Sciatic nerve (tissue), 2 donors: Measurements from ENCODE around the gene RHBDD2. TPM values are rescaled to one million over a fixed set of nuclear protein-coding genes. Genes with fewer than 3 reads are reported as not detected.
"Not testable (repeated sequence)": the region's sequence is repeated elsewhere in the genome, so short reads cannot be mapped to it uniquely, and the experiment has no call there.

Source experiments
- ATAC-seq: fragments of 200-7000 bp; cut with Tn5 transposase; one replicate; pipeline ENCODE4 v1.9.1; 2020; ENCODE audit warnings: mild to moderate bottlenecking, moderate library complexity
- DNase-seq: peaks from one replicate; pipeline ENCODE4 v3.0.0-alpha.2; 2020; ENCODE audit warnings: low spot score
- intact Hi-C: fragments of 100-400 bp; cut with DNase I; formaldehyde crosslinking; loops from one replicate; pipeline ENCODE4 v1.14.2; 2022
- total RNA-seq: library from RNA; stranded (reverse); fragmentation: NEBNext Ultra II Directional; extraction: Animal tissue kit (Norgen Biotek cat#: 25700); gene quantifications from one replicate; pipeline ENCODE4 v1.2.1, GENCODE V29; 2021
- donor health status: DM: no; HTN: no; CAD: no.
- donor health status: DM: no; HTN: no; CAD: no.

The RHBDD2 gene
- total RNA-seq, 1 donor from 2014 or later, result 72.8 TPM

DNA sequence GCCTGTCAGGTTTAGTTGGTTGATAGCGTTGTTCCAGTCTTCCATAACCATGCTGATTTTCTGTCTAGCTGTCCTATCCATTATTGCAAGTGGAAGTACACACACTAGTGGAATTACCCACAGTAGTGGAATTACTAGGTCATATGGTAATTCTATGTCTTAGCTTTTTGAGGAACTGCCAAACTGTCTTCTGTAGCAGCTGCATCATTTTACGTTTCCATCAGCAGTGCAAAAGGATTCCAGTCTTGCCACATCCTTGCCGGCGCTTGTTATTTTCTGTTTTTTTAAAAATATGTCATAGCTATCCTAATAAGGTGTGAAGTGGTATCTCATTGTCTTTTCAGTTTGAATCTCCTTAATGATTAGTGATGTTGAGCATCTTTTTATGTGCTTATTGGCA is 17.2 kb upstream of the RHBDD2 start:
- no peak for DNase-seq
- intact Hi-C loops, result no loop called here
- ATAC-seq, result peak; percentile 35

DNA sequence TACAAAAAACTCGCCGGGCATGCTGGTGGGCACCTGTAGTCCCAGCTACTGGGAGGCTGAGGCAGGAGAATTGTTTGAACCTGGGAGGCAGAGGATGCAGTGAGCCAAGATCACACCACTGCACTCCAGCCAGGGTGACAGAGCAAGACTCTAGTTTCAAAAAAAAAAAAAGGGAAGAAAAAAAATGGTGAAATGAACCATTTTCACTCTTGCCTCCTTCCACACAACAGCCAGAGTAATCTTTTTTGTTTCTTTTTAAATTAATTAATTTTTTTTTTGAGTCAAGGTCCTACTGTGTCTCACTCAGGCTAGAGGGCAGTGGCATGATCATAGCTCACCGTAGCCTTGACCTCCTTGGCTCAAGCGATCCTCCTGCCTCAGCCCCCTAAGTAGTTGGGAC is 14.6 kb upstream of the RHBDD2 start:
- DNase-seq, ATAC-seq, intact Hi-C loops: not testable (repeated sequence)

DNA sequence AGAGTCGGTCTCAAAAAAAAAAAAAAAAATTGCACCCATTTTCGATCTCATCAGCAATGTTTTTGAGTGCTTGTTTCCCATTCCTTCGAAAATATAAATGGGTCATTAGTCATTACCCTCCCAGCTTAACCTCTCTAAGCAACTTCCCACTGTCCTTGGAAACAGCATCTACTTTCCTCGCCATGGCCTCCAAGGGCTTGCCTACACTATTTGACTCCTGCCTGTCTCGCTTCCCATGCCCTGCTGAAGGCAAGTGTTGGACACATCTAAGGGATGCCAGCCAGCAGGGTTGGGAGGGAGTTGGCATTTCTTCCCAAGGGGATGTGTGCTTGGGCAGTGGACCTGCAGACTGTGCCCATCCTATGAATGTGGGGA is 12.7 kb upstream of the RHBDD2 start:
- ATAC-seq (peak; percentile 25), DNase-seq (no peak)
- intact Hi-C loops, result loop anchor here (5.0 kb wide), 1 partner anchor 156 kb away; no protein-coding TSS in a partner anchor

DNA sequence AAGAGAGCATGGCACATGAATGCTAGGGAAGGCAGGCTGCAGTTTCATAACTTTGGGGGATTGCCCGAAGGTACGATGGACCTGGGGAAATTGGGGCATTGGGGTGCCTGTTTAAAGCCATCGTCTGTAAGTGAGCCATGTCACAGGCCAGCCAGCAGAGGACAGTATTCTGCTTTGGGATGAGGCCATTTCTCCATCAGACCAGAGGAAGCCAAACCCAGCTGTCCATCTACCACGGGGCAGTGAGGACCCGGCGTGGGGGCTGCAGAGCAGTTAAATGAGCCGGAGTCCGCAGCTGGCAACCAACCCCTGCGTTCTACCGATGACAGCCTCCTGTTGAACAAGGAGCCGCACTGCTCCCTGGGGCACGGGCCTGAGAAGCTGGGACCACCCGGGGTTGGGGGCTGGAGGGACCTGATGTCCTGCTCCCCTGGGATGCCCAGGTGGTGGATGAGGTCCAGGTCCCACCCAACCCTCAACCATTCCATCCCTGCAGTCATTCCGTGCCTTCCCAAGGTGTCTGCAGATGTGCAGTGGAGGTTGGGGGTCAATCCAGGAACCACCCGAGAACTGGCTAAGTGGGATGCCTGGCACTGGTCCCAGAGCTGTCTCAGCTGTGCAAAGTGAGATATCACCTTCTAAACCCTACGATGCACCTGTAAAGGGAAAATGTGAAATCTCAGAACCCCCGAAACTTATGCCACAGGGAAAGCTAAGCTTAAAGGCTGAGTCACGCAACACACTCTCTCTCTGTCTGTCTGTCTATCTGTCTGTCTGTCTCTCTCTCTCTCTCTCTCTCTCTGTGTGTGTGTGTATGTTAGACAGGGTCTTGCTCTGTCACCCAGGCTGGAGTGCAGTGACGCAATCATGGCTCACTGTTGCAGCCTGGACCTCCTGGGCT is 12.1 kb upstream of the RHBDD2 start:
- intact Hi-C loops, result loop anchor here (5.0 kb wide), 1 partner anchor 156 kb away; no protein-coding TSS in a partner anchor
- DNase-seq, result peak; percentile 69

DNA sequence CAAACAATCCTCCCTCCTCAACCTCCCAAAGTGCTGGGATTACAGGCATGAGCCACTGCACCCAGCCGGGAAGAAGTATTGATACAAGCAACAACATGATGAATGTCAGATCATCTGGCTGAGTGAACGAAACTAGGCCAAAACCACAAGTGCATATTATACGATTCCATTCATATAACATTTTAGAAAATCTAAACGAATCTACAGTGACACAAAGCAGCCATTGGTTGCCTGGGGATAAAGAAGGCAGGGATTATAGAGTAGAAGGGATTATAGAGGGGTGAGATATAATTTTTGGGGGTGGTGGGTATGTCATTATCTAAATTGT is 11.5 kb upstream of the RHBDD2 start:
- intact Hi-C loops, result loop anchor here (5.0 kb wide), 1 partner anchor 155 kb away; no protein-coding TSS in a partner anchor
- DNase-seq (no peak), ATAC-seq (no peak)

More for the DNA sequence above, 12.1 kb upstream of the RHBDD2 start:
- peak; percentile 92 for ATAC-seq

DNA sequence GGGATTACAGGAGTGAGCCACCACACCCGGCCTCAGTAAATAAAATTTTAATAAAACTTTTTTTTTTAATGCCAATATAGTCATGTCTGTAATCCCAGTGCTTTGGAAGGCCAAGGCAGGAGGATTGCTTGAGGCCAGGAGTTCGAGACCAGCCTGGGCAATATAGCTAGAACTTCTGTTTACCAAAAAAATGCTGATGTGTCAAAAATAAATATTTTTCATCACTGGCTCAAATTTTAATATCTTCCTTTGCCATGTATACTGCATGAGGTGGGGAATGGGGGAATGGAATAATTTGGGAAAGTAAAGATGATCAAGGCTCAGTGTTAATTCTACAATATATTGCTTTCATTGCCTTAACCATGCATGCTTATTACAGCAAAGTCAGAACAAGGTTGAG is 10.7 kb upstream of the RHBDD2 start:
- ATAC-seq, result no peak
- intact Hi-C loops, result loop anchor here (5.0 kb wide), 1 partner anchor 154 kb away; no protein-coding TSS in a partner anchor
- no peak for DNase-seq

DNA sequence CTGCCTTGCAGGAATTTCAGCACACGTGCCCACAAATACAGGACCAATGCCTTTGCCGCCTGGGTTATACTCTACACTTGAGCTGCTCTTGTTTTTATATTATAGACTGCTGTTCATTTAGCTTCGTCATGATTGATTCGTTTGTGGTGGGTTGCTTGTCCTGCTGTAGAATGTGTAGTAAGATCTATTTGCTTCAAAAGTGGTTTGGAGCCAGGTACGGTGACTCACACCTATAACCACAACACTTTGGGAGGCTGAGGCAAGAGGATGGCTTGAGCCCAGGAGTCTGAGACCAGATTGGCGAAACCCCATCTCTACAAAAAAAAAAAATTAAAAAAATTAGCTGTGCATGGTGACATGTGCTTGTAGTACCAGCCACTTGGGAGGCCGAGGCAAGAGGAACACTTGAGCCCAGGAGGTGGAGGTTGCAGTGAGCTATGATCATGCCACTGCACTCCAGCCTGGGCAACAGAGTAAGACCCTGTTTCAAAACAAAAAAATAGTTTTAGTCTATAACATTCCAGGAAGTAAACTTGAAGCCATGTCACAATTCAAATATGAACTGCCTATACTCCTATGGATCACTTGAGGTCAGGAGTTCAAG is 9.0 kb upstream of the RHBDD2 start:
- intact Hi-C loops, result loop anchor here (5.0 kb wide), 1 partner anchor 152 kb away; no protein-coding TSS in a partner anchor
- no peak for ATAC-seq
- no peak for DNase-seq

DNA sequence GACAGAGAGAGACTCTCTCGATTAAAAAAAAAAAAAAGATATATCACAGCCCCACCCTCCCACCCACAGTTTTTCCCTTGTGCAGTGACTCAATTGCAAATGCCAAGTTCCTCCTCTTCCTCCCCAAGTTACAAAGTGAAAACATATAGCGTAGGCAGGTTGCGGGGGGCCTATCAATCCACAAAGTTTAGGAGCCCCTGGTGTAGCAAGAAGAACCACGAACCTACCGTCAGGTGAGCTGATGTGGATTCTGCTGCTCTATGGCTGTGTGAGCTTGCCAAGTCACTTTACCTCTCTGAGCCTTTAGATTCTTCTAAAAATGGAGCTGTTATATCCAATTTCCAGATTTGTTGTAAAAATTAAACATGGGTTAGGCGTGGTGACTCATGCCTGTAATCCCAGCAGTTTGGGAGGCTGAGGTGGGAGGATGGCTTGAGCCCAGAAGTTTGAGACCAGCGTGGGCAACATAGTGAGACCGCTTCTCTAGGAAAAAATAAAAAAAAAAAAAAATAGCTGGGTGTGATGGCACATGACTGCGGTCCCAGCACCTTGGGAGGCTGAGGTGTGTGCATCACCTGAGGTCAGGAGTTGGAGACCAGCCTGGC is 8.2 kb upstream of the RHBDD2 start:
- no peak for ATAC-seq
- no peak for DNase-seq
- intact Hi-C loops, result no loop called here

DNA sequence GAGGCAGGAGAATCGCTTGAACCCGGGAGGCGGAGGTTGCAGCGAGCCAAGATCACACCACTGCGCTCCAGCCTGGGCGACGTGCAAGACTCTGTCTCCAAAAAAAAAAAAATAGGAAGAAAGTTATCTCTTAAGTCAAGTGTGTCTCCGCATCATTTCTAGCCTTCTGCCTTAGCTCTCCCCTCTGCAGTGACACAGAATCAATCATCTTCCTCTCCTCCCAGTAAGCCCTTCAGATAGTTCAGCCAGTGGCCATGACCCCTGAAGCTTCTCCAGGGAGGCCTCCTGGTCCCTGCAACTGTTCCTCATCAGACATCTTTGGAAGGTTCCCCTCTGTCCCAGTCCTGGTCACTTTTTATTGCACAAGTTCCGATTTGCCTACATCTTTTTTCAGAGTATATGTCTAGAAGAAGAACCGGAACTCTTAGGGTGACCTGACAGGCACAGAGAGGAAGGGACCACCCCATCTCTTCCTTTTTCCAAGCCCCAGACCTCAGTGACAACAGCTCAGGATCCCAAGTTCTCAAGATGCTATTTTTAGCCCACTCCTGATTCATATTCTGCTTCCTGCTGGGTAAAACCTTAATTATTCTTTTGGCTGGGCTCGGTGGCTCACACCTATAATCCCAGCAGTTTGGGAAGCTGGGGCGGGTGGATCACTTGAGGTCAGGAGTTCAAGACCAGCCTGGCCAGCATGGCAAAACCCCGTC is 6.6 kb upstream of the RHBDD2 start:
- no peak for DNase-seq
- intact Hi-C loops, result no loop called here
- ATAC-seq, result peak; percentile 63

DNA sequence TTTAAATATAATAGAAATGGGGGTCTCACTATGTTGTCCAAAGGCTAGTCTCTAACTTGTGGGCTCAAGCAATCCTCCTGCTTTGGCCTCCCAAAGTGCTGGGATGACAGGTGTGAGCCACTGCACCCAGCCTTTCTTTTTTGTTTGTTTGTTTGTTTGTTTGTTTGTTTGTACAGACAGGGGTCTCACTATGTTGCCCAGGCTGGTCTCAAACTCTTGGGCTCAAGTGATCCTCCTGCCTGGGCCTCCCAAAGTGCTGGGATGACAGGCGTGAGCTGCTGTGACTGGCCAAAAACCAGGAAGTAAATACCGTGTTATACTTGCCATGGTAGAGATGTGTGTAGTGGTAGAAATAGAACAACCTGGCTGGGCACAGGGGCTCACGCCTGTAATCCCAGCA is 4.7 kb upstream of the RHBDD2 start:
- ATAC-seq, intact Hi-C loops: not testable (repeated sequence)

DNA sequence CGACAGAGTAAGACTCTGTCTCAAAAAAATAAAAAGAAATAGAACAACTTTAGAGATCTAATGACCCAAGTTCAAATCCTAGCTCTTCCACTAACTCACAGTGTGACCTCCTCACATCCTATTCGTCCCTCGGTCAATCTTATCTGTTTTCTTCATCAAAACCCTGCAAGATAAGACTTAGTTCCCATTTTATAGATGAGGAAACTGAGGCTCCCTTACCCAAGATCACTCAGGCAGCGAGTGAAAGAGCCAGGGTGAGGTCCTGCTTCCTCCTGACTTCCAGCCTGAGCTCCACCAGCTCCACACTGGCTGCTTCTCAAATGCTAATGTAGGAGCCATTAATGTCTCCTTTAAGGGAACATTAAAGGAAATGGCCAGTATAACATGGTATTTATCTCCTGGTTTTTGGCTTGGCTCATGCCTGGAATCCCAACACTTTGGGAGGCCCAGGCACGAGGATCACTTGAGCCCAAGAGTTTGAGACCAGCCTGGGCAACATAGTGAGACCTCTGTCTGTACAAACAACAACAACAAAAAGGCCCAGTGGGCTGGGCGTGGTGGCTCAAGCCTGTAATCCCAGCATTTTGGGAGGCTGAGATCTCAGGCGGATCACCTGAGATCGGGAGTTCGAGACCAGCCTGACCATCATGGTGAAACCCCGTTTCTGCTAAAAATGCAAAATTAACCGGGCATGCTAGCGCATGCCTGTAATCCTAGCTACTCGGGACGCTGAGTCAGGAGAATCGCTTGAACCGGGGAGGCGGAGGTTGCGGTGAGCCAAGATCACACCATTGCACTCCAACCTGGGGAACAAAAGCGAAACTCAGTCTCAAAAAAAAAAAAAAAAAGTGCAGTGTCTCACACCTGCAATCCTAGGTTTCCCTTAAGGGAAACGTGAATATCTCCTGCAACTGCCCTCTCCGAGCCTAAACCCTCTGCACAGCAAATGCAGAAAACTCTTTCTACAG is 3.4 kb upstream of the RHBDD2 start:
- DNase-seq (no peak), ATAC-seq (no peak)
- intact Hi-C loops, result no loop called here

More for the DNA sequence above, 4.7 kb upstream of the RHBDD2 start:
- not testable (repeated sequence) for DNase-seq

DNA sequence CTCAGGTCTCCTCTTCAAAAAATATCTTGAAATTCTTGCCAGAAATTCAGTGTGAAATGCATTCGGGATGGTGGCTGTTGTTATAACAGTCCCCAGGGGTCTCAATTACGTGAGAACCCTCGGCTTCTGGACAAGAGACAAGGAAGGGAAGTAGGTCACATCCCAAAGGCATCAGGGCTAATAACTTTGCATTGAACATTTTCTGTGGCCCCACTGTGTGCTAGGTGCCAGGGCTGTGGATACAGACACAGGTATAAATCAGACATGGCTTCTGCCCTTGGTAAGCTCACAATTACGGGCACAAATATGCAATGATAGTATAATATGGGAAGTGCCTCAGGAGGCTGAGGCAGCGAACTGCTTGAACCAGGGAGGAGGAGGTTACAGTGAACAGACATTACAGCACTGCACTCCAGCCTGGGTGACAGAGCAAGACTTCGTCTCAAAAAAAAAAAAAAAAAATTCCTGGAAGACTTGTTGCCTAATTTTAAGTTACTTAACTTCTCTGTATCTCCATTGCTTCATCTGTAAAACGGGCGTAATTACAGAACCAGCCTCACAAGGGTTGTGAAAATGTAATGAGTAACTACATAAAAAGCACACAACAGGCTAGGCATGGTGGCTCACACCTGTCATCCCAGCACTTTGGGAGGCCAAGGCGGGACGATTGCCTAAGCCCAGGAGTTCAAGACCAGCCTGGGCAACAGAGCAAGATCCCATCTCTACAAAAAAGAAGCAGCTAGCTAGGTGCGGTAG is 2.5 kb upstream of the RHBDD2 start:
- ATAC-seq (no peak), DNase-seq (no peak)
- intact Hi-C loops, result no loop called here

DNA sequence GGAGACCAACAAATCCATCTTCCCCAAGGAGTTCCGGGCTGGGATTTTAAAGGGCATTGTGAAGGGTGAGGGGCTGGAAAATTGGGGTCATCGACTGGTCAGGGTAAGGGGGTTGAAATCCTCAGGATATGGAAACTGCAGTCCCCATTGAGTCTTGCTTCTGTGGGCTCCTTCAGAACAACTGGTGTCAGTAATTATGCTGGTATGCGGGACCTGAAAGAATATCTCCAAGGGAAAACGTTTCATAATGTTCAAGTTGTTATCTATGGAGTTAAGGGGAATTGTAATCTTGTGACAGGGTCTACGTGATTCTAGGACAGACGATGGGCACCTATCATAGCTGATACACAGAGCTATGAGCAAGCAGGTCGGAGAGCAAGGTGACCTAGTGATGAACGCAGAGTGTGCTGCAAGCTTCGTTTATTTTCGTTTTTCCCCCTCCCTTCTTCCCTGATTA is 494 bp upstream of the RHBDD2 start:
- DNase-seq, result no peak
- intact Hi-C loops, result no loop called here
- no peak for ATAC-seq

DNA sequence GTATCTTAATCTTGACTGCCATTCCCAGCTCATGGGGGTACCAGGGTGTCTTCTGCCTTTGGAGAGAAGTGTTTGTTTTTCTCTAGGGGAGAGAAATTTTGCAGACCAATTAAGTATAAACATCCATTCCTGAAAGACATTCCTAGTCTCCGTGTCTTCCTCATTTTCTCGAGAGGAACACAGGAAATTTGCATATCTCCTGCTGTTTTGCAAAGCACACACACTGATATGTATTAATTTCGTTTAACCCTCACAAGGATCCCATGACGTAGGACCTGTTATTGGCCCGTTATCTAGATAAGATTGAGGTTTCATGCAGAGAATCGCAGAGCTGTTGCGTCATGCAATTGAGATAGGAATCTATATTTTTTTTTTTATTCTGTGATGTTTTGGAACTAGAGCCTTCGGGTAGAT is 944 bp downstream of the RHBDD2 start:
- intact Hi-C loops, result no loop called here
- DNase-seq (no peak), ATAC-seq (no peak)

DNA sequence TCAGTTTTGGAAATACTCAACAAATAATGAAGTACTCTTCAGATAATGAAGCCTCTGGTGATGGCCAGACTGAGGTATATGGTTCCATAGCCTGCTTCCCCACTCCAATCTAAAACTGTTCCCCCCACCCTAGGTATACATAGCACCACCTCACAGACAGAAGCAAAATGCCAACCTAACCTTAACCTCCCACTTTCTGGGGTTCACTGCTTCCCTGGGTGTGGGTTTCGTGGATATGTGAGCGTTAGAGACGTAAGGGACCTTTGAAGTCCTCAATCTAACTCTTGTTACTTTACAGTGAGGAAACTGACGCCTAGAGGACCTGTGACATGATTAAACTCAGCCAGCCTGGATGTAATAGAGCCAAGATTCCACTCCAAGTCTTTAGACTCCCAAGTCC is 1.4 kb downstream of the RHBDD2 start:
- intact Hi-C loops, result no loop called here
- DNase-seq, result no peak
- no peak for ATAC-seq

DNA sequence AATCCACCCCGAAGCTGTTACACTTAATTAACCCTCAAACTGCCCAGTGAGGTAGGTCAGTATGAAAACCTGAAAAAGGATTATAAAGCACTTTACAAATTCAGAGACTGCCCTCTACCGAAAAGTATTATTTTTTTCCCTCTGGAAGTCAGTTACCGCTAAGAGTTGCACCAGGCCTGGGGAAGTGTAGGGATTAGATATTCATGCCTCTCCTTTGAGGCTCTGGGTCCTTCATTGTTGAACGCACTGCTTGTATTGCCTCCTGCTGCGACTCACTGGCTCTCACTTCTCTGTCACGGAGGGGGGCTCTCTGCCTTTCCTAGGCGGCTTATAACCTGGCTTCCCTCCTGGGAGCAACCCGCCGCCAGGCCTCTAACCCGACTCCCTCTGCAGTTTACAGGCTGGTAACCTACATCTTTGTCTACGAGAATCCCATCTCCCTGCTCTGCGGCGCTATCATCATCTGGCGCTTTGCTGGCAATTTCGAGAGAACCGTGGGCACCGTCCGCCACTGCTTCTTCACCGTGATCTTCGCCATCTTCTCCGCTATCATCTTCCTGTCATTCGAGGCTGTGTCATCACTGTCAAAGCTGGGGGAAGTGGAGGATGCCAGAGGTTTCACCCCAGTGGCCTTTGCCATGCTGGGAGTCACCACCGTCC is 2.7 kb downstream of the RHBDD2 start:
- ATAC-seq, result no peak

DNA sequence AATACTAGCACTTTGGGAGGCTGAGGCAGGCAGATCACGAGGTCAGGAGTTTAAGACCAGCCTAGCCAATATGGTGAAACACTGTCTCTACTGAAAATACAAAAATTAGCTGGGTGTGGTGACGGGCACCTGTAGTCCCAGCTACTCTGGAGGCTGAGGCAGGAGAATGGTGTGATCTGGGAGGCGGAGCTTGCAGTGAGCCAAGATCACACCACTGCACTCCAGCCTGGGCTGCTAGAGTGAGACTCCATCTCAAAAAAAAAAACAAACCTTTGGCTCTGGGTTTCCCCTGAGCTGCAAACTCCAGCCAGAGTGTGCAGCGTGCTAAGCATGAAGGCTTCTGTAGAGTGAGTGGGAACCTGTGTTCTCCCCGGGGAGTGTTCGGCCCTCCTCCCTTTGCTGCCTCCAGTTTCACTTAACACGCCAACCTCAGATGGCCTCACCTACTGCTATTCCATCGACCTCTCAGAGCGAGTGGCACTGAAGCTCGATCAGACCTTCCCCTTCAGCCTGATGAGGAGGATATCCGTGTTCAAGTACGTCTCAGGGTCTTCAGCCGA is 4.5 kb downstream of the RHBDD2 start:
- intact Hi-C loops, DNase-seq, ATAC-seq: not testable (repeated sequence)

More for the DNA sequence above, 2.7 kb downstream of the RHBDD2 start:
- intact Hi-C loops, result no loop called here
- no peak for DNase-seq
